Stimulated activated CD8-positive, alpha-beta memory T cell treated with anti-CD3 and anti-CD28 coated beads, Interleukin-4, amount 100 ng/mL, for 48 hours (primary cell): ENCODE results near the gene JMJD8.

Experiments
- DNase-seq: peaks from one replicate; pipeline ENCODE4 v3.0.0-alpha.2; 2020

The JMJD8 gene

DNA sequence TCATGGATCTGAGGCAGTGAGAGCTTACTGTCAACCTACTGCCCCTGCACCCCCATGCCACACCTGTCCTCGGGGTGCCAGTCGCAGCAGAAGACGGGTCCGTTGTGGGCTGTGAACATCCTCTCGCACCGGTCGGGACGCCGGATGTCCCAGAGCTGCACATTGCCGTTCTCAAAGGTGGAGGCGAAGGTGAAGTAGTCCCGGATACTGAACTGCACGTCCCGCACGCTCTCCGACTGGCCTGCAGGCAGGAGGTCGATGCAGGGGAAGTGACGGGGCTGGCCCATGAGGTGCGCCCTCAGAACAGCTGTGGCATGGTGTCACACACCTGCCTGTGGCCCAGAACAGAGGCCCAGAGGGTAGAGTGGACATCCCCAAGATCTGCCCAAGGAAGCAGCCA is 3.4 kb upstream of the JMJD8 start:
- DNase-seq = no peak

DNA sequence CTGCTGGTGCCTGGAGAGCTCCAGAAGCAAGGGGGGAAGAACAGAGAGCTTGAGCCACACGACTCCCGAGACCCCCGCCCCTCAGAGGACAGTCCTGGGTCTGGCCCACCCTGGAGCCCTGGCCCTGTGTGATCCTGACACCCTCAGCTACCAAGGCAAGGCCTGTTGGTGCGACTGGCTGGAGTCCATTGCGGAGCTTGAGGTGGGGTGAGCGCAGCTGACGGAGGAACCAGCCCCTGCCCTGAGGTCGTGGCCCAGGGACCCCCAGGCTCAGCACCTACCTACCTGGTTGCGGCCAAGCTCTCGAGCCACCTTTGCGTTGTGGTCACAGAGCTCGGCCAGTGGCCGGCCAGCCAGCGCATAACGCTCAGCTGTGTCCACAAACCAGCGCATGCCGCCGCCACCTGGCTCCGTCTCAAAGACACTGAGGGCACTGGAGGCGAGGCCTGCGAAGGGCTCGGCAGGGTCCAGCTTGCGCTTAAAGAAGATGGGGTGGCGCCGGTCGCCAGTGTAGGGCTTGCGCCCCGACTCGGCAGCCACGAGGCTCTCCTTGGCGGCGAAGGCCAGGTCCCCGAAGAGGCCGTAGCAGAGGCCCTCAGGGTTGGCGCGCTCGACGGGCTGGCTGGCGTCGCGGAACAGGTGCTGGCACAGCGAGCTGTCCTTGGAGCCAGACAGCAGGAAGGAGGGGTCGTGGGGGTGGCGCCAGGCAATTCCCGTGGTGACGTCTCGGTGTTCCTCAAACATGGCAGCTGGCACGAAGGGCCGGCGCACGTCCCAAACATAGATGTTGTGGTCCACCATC is 2.5 kb upstream of the JMJD8 start:
- no peak for DNase-seq

DNA sequence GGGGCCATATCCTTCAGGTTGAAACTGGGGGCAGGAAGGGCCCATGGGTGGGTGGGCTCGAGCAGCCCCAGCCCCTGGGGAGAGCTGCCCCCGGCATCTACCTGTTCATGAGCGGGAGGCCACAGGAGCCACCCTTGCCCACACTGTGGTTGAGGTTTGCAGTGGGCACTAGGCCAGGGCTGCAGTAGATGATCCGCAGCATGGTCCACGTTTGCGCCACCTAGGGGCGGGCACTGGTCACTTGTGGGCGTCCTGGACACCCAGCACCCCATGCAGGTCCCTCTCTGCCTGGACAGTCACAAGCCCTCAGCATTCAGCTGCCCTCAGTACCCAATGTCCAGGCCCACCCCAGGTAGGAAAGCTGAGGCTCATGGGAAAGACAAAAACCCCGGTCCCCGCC is 1.8 kb upstream of the JMJD8 start:
- DNase-seq = no peak

DNA sequence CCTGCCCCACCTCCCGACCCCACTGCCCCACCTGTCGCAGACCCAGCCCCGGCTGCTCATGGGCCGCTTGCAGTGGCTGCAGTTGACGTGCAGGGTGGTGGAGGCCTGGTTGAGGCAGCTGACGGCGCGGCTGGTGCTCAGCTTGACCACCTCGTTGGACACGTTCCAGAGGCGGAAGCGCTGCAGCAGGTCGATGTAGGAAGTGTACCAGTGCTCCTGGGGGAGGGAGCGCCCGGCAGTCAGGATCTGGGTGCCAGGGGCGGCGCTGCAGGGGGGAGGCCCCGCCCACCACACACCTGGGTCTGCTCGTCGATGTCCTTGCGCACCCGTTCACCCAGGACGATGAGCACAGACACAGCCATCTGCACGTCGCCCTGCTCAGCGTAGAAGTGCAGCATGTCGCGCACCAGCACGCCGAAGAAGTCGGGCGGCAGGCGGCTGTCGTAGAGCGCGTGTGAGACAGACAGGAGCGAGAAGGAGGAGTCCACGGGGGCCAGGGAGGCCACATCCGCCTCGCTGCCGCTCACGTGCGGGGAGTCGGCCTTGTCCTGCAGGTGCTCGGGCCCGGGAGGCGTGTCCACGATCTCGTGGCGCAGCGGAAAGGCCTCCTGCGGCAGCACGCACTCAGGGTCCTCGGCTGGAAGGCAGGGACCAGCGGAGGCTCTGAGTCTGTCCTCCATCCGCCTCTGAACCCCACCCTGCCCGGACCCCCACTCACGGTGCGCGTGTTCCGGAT is 995 bp upstream of the JMJD8 start:
- no peak for DNase-seq

DNA sequence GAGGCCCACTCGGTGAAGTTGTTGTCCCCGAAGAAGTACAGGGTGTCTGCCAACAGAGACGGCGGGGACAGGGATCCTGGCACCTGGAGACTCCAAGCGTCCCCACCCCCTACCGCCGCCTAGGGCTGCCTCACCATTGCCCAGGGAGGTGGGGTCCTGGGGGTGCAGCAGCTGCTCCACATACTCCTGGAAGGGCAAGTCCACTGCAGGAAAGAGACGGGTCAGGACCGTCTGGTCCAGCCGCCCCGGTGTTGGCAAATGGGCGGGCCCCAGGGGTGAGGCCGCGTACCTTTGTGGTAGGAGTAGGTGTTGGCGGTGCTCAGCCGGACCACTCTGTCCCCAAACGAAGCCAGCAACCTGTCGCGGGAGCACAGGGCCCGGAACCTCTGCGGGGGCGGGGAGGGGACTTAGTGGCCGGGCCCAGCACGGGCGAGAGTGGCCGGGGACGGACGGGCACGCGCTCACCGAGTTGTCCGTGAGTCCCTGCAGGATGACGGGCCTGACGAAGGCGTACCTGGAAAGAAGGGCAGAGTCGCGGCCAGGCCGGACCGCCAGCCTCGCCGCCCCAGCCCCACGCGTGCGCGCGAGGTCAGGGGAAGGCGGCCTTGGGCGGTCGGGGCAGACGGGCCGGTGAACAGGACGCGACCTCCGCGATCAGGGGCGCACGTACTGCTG is 601 bp downstream of the JMJD8 start:
- peak; percentile 45 for DNase-seq

DNA sequence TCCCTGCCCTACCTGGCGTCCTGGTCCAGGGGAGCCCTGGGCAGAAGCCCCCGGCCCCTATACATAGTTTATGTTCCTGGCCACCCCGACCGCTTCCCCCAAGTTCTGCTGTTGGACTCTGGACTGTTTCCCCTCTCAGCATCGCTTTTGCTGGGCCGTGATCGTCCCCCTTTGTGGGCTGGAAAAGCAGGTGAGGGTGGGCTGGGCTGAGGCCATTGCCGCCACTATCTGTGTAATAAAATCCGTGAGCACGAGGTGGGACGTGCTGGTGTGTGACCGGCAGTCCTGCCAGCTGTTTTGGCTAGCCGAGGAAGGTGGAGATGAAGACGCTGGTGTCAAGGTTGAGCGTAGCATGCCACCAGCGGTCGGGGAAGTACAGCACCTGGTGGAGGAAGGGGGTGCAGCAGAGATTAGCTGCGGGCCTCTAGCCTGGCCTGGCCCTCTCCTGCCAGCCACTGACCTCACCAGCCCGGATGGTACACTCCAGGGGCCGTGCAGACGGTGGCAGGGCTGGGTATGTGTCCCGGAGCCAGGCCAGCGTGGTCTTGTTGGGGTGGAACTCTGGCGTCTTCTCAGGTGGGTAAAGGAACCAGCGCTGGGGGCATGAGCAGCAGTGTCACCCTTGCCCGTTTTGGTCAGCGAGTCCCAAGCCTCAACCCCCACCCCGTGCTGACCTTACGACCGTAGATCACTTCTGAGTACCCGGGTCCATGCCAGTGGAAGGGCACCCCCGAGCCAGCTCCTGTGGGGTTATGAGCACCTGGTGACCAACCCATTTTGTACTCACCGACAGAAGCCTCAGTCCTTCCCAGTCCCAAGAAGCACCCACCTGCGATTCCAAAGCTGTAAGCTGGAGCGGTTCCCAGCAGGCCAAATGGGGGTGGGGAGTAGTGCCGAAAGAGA is 1.4 kb downstream of the JMJD8 start:
- DNase-seq = no peak

DNA sequence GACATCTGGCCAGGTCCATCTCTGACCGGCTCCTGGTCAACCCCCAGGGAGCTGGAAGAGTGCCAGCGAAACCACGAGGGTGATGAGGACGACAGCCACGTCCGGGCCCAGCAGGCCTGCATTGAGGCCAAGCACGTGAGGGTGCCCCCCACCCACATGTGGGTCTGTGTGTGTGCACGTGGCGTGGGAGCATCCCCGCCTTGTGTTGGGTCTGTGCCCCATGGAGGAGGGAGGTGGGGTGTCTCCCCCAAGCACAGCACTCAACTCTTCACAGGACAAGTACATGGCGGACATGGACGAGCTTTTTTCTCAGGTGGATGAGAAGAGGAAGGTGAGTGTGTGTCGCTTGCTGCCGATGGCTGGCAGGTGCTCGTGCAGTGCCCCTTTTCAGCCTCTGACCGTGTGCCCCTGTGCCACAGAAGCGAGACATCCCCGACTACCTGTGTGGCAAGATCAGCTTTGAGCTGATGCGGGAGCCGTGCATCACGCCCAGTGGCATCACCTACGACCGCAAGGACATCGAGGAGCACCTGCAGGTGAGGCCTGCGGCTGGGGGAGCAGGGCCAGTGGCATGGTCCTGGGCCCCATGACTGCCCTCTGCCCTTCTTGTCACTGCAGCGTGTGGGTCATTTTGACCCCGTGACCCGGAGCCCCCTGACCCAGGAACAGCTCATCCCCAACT is 2.2 kb downstream of the JMJD8 start:
- no peak for DNase-seq

DNA sequence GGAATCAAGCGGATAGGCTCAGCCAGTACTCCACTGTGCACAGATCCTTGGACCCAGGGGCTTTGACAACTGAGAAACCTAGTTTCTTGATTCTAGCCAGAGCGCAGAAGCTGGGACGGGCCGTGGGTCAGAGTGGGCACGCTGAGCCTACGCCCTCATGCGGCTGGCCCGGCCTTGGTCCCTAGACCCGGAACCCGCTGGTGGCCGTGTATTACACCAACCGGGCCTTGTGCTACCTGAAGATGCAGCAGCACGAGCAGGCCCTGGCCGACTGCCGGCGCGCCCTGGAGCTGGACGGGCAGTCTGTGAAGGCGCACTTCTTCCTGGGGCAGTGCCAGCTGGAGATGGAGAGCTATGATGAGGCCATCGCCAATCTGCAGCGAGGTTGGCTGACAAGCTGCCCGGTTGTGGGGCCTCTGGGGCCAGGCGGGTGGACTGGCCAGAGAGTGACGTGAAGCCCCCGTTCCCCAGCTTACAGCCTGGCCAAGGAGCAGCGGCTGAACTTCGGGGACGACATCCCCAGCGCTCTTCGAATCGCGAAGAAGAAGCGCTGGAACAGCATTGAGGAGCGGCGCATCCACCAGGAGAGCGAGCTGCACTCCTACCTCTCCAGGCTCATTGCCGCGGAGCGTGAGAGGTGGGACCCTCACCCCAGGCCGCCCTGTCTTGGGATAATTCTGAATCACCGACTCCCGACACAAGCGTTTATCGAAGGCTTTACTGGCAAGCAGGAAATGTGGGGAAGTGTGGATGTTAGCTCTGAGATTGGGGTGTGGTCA is 3.0 kb downstream of the JMJD8 start:
- DNase-seq = peak; percentile 47

DNA sequence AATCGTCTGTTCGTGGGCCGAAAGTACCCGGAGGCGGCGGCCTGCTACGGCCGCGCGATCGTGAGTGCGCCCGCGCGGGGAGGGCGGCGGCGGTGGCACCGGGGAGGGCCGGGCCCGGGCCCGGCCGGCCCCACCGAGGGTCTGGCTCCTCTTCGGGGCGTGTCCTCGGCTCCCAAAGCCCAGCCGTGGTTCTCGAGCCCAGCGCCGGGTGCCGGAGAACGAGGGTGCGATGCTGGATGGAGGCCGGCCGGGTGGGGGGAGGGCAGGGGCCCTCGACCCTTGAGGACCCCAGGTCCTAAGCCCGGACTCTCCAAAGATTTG is 3.5 kb downstream of the JMJD8 start:
- DNase-seq = no peak

DNA sequence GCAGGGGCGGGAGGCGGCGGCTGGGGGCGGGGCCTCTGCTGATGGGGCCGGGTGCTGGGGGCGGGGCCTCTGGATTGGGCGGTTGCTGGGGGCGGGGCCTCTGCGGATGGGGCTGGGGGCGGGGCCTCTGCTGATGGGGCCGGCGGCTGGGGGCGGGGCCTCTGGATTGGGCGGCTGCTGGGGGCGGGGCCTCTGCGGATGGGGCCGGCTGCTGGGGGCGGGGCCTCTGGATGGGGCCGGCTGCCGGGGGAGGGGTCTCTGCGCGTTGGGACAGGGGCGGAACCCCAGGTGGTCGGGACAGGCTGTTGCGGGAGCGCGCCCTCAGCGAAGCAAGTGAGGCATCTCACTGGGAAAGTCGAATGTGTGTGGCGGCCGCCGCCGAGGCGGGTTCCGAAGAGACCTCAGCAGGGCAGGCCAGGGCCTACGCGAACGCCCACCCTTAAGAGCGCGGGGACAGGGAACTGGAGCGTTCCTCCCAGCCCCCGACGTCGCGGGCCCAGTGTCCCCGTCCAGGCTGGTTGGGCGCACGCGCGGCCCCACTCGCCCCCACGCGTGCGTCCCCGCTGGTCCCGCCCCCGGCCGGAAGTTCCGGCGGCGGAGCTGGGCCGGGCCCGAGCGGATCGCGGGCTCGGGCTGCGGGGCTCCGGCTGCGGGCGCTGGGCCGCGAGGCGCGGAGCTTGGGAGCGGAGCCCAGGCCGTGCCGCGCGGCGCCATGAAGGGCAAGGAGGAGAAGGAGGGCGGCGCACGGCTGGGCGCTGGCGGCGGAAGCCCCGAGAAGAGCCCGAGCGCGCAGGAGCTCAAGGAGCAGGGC is 4.1 kb downstream of the JMJD8 start, which contains the start of gene STUB1:
TSS of gene STUB1 (plus strand) at position 597 of the 811 bp plus-strand sequence. CDS start at position 713, 116 bp downstream.
- peak; percentile 94 for DNase-seq

DNA sequence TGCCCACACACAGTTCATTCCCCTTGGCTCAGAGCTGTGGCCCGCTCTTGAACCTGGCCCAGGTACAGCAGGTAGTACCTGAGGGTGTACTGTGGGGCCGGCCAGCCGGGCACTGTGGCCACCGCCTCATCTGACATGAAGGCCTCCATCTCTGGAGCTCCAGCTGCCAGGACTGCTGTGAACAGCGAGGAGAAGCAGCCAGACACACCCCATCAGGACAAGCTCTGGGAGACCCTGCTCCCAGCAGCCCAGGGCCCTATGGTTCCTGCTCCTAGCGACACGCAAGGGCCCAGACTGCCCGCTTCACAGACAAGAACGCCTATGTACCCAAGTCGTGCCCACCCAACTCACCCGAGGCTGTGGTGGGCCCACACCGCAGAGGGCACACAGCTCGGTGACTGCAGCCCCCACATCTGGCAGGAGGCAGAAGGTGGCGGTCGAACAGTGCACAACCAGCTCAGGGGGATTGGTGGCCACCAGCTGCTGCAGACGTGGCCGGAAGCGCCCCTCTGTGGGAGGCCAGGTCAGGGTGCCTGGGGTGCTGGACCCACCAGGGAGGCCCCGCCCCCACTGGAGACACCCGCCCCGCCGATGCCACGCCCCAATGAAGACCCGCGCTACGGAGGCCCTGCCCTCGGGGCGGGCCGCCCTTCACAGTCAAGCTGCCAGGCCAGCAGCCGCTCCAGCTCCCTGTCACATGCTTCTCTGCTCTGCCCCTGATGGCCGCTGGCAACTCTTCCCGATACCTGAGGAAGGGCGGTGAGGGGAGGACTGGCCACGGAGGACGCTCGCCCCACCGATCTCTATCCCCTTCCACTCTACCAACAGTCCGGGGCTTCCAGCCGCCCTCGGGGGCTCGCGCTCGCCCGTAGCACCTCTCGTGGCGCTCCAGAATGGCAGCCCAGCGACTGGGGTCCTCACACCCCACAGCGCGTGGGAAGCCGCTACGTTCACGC is 5.0 kb downstream of the JMJD8 start:
- peak; percentile 78 for DNase-seq

DNA sequence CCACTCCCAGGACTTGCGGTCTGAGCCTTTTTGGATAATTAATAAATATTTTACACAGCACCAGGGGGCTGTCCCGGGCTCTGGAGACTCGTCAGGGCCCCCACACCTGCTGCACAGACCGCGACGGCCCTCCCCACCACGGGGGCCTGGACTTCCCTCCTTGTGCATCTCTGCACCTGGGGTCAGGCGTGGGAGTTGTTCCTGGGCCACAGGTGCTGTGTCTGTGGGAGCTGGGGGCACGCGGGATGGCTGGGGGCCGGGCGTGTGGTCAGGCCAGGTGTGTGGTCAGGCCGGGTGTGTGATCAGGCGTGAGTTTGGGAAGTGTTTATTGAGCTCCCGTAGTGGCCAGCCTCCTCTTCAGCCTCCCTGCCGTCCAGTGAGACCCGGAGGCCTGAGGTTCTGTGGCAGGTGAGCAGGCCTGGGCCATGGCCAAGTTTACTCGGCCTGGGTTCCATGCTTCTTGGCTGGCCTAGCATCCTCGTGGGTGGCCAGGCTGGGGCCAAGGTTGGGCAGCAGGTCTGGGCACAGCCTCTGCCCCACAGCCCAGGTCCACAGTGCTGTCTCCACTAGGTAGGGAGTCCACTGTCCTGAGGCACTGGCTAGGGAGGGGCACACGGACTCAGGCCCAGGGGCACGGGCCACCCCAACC is 5.8 kb downstream of the JMJD8 start:
- no peak for DNase-seq

DNA sequence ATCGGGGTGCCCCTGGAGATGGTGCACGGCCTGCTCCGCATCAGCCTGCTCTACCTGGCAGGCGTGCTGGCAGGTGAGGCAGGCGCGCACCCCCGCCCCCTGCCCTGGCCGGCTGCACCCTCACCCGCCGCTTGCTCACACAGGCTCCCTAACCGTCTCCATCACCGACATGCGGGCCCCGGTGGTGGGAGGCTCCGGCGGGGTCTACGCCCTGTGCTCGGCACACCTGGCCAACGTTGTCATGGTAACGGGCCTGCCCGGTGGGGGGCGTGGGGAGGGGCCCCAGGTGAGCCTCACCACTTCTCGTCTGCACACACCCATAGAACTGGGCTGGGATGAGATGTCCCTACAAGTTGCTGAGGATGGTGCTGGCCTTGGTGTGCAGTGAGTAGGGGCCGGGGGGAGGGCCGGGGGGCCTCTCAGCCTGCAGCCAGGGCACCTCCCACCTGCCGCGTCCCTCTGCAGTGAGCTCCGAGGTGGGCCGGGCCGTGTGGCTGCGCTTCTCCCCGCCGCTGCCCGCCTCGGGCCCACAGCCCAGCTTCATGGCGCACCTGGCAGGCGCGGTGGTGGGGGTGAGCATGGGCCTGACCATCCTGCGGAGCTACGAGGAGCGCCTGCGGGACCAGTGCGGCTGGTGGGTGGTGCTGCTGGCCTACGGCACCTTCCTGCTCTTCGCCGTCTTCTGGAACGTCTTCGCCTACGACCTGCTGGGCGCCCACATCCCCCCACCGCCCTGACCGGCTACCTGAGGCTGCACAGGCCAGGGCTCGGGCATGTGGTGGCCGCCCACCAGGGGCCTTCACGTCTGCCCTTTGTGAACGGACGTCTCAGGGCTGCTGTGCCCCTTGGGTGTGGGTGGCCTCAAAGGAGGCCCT is 6.6 kb downstream of the JMJD8 start:
- no peak for DNase-seq

DNA sequence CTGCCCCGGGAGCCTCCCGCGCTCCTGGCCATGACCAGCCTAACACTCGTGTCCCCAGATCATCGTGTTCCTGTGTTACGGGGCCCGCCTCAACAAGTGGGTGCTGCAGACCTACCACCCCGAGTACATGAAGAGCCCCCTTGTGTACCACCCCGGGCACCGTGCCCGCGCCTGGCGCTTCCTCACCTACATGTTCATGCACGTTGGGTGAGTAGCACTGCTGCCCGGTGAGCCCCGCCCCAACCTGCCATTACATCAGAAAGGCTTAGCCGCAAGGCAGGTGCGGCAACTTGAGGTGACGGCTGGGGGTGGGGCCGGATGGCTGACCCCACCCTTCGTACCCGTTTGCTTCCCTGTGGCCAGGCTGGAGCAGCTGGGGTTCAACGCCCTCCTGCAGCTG is 7.2 kb downstream of the JMJD8 start:
- DNase-seq = no peak

DNA sequence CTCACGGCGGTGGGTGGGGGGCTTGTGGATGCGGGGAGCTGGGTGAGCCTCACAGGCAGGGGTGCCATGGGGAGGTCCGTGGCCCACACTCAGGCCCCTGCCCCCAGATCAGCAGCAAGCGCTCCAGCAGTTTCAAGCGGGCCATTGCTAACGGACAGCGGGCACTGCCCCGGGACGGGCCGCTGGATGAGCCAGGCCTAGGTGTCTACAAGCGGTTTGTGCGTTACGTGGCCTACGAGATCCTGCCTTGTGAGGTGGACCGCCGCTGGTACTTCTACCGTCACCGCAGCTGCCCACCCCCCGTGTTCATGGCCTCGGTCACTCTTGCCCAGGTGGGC is 7.6 kb downstream of the JMJD8 start:
- no peak for DNase-seq

DNA sequence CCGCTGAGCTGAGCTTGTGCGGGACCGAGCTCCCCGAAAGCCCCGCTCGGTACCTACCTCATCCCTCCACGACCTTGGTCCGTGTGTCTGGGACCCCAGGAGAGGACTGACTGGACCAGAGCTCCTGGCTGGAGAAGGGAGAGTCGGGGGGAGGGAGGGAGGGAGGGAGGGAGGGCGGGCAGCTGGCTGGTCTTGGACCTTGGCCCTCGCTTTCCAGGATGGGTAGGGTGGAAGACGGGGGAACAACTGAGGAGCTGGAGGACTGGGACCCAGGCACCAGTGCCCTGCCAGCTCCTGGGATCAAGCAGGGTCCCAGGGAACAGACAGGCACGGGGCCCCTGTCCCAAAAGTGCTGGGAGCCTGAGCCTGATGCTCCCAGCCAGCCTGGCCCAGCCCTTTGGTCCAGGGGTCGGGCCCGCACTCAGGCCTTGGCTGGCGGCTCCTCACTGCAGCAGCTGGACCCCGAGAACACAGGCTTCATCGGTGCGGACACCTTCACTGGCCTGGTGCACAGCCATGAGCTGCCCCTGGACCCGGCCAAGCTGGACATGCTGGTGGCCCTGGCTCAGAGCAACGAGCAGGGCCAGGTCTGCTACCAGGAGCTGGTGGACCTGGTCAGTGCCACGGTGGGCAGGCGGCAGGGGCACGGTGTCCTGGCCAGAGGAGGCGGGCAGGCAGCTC is 8.1 kb downstream of the JMJD8 start:
- no peak for DNase-seq
